ENCODE results near the gene BOD1L1. TPM values are rescaled to one million over a fixed set of nuclear protein-coding genes. Genes with fewer than 3 reads are reported as not detected.
A peak's percentile ranks its signal among the peaks of the same experiment; 100 is the strongest.

Gene BOD1L1
- total RNA-seq, 1 donor, result 27.5 TPM

DNA sequence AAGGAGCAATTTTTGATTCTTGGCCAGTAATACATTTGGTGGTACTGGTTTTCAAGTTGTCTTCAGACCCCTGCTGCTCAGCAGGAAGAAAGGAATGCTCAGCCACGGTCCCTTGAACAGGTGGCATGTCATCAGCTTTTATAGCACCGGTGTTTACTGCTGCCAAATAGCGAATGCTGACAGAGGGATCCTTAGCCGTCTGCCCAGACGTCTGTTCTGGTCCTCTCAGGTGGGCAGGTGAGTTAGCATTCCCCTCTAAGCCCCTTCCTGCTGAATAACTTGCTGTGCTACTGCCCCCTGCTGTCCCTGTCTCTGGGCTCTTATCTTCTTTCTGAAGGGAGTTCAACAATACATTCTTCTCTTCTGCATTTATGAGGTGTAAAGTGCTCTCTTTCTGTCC is 28.4 kb downstream of the BOD1L1 start:
- Histone ChIP-seq H3K9me3 (ENCODE audit: low read depth, low read length) (no peaks in the 10 kb centered on the region), H3K79me2 (ENCODE audit: insufficient read depth, low read length) (no peaks in the 10 kb centered on the region), H3K27me3 (ENCODE audit: insufficient read depth, low read length) (no peaks in the 10 kb centered on the region), H2AFZ (ENCODE audit: low read length) (no peak overlapping the region), H3K36me3 (ENCODE audit: insufficient read depth, low read length) (peaks cover 69% of the 10 kb centered on the region), H4K20me1 (ENCODE audit: insufficient read depth, low read length) (no peaks in the 10 kb centered on the region), H3K27ac (ENCODE audit: low read depth, low read length) (no peak overlapping the region), H3K4me3 (ENCODE audit: insufficient read depth, low read length) (no peak overlapping the region), H3K4me1 (ENCODE audit: insufficient read depth, low read length) (peaks cover 6% of the 10 kb centered on the region), H3K4me2 (ENCODE audit: insufficient read depth, low read length) (no peak overlapping the region)
- peak; percentile 62 for DNase-seq (ENCODE audit: insufficient read length, low spot score, missing footprints)
- TF ChIP-seq, protein P1, sequence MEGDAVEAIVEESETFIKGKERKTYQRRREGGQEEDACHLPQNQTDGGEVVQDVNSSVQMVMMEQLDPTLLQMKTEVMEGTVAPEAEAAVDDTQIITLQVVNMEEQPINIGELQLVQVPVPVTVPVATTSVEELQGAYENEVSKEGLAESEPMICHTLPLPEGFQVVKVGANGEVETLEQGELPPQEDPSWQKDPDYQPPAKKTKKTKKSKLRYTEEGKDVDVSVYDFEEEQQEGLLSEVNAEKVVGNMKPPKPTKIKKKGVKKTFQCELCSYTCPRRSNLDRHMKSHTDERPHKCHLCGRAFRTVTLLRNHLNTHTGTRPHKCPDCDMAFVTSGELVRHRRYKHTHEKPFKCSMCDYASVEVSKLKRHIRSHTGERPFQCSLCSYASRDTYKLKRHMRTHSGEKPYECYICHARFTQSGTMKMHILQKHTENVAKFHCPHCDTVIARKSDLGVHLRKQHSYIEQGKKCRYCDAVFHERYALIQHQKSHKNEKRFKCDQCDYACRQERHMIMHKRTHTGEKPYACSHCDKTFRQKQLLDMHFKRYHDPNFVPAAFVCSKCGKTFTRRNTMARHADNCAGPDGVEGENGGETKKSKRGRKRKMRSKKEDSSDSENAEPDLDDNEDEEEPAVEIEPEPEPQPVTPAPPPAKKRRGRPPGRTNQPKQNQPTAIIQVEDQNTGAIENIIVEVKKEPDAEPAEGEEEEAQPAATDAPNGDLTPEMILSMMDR (IDR thresholded peaks at IDR 0.05; ENCODE audit: extremely low read depth, low read depth, low read length), result peak; percentile 38

DNA sequence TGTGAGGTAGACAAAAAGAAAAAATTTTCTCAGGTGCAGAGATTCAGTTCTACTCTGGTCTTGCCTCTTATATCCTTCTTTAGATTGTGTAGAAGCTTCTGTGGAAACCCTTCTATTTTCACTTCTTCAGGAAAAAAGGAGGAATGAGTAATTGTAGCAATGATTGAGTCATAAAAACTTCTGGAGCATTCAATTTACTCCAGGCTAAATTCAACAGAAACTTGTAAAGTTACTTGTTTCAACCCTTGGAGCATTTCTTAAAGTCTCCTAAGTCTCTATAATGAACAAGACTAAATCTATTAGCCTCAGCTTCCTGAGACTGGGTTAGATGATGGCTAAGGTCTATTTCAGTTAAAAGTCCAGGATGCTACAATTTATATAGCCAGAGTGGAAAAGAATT is 29.9 kb downstream of the BOD1L1 start:
- H3K79me2 ChIP-seq (ENCODE audit: insufficient read depth, low read length), result no peaks in the 10 kb centered on the region
- H3K36me3 ChIP-seq (ENCODE audit: insufficient read depth, low read length), result peaks cover 68% of the 10 kb centered on the region
- H3K4me1 ChIP-seq (ENCODE audit: insufficient read depth, low read length), result peaks cover 6% of the 10 kb centered on the region
- H3K9me3 ChIP-seq (ENCODE audit: low read depth, low read length), result no peaks in the 10 kb centered on the region
- no peak overlapping the region for H3K4me3 ChIP-seq (ENCODE audit: insufficient read depth, low read length)
- DNase-seq (ENCODE audit: insufficient read length, low spot score, missing footprints), result peak; percentile 27
- H3K4me2 ChIP-seq (ENCODE audit: insufficient read depth, low read length), result no peak overlapping the region
- no peaks in the 10 kb centered on the region for H4K20me1 ChIP-seq (ENCODE audit: insufficient read depth, low read length)
- no peak overlapping the region for H3K27ac ChIP-seq (ENCODE audit: low read depth, low read length)
- H3K27me3 ChIP-seq (ENCODE audit: insufficient read depth, low read length), result no peaks in the 10 kb centered on the region
- TF ChIP-seq, protein P1 (IDR thresholded peaks at IDR 0.05; ENCODE audit: extremely low read depth, low read depth, low read length), result no peak
- H2AFZ ChIP-seq (ENCODE audit: low read length), result no peak overlapping the region

DNA sequence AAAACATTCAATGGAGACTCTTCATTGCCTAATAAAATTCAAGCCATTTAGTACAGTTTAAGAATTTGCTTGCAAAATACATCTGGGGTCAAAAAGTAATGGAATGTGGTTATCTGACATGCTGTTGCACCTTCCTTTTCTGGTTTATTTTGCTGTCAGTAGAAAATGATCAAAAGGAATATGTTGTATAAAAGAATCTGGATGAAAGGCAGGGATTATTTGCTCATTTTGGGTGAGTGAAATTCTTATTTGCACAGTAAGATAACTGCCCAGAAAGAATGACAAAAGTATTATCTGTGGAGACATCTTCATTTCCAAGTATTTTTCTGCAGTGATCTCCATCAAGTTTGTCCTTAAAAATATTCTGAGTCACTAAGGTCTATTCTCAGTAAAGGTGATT is 30.4 kb downstream of the BOD1L1 start:
- Histone ChIP-seq H3K4me2 (ENCODE audit: insufficient read depth, low read length) (no peak overlapping the region), H3K27me3 (ENCODE audit: insufficient read depth, low read length) (no peaks in the 10 kb centered on the region), H4K20me1 (ENCODE audit: insufficient read depth, low read length) (no peaks in the 10 kb centered on the region), H2AFZ (ENCODE audit: low read length) (no peak overlapping the region), H3K4me1 (ENCODE audit: insufficient read depth, low read length) (peaks cover 6% of the 10 kb centered on the region), H3K79me2 (ENCODE audit: insufficient read depth, low read length) (no peaks in the 10 kb centered on the region), H3K4me3 (ENCODE audit: insufficient read depth, low read length) (no peak overlapping the region), H3K9me3 (ENCODE audit: low read depth, low read length) (no peaks in the 10 kb centered on the region), H3K27ac (ENCODE audit: low read depth, low read length) (no peak overlapping the region), H3K36me3 (ENCODE audit: insufficient read depth, low read length) (peaks cover 67% of the 10 kb centered on the region)
- TF ChIP-seq, protein P1 (IDR thresholded peaks at IDR 0.05; ENCODE audit: extremely low read depth, low read depth, low read length), result no peak
- no peak for DNase-seq (ENCODE audit: insufficient read length, low spot score, missing footprints)

DNA sequence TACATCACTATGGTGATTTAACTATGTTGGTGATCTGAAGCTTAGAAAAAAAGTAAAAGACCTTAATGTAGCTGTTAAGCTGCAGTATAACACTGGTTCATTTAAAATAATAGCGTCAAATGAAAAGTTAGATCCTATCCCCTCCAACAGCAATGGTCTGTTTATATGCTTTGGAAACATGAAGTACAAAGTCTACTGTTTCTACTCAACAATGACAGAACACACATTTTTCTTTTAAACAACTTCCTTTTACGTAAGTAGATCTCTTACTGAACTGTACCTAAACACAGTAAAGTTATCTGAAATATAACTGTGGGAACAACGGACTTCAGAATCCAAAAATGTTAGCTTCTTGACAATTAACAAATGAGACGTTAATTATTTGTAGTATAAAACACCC is 35.3 kb downstream of the BOD1L1 start:
- no peak overlapping the region for H2AFZ ChIP-seq (ENCODE audit: low read length)
- no peaks in the 10 kb centered on the region for H3K27me3 ChIP-seq (ENCODE audit: insufficient read depth, low read length)
- H4K20me1 ChIP-seq (ENCODE audit: insufficient read depth, low read length), result no peaks in the 10 kb centered on the region
- no peak for DNase-seq (ENCODE audit: insufficient read length, low spot score, missing footprints)
- peaks cover 66% of the 10 kb centered on the region for H3K36me3 ChIP-seq (ENCODE audit: insufficient read depth, low read length)
- H3K4me2 ChIP-seq (ENCODE audit: insufficient read depth, low read length), result no peak overlapping the region
- TF ChIP-seq, protein P1 (IDR thresholded peaks at IDR 0.05; ENCODE audit: extremely low read depth, low read depth, low read length), result no peak
- H3K4me3 ChIP-seq (ENCODE audit: insufficient read depth, low read length), result no peak overlapping the region
- no peaks in the 10 kb centered on the region for H3K4me1 ChIP-seq (ENCODE audit: insufficient read depth, low read length)
- no peaks in the 10 kb centered on the region for H3K79me2 ChIP-seq (ENCODE audit: insufficient read depth, low read length)
- no peaks in the 10 kb centered on the region for H3K9me3 ChIP-seq (ENCODE audit: low read depth, low read length)
- H3K27ac ChIP-seq (ENCODE audit: low read depth, low read length), result no peak overlapping the region
